SK-N-SH treated with all-trans-retinoic acid at 6 μM for 48 hours (cell line): Measurements from ENCODE around the gene CD320.

Experiments used
- ATAC-seq: fragments of 200-7000 bp; cut with Tn5 transposase; 3 replicates; pipeline ENCODE4 v1.9.1; 2020; ENCODE audit warnings: mild to moderate bottlenecking, moderate library complexity
- ARNTL ChIP-seq: fragments of 450-650 bp; formaldehyde crosslinking; IDR thresholded peaks from 2 replicates; pipeline ENCODE4 v1.5.0; 2020; ENCODE audit warnings: low read depth, mild to moderate bottlenecking, moderate library complexity, borderline replicate concordance
- BACH2 ChIP-seq: fragments of 250-450 bp; sonication (Bioruptor Pico); IDR thresholded peaks from 2 replicates; pipeline ENCODE4 v1.9.0; 2021; ENCODE audit warnings: mild to moderate bottlenecking, borderline replicate concordance
- CREB5 ChIP-seq: fragments of 250-450 bp; sonication (Bioruptor Pico); IDR thresholded peaks from 2 replicates; pipeline ENCODE4 v1.5.1; 2020; ENCODE audit warnings: low read depth, mild to moderate bottlenecking, moderate library complexity
- CSDC2 ChIP-seq: fragments of 250-450 bp; sonication (Bioruptor Pico); IDR thresholded peaks from 2 replicates; pipeline ENCODE4 v1.5.0; 2020; ENCODE audit warnings: mild to moderate bottlenecking, moderate library complexity
- CSRNP3 ChIP-seq: fragments of 250-450 bp; sonication (Bioruptor Pico); IDR thresholded peaks from 2 replicates; pipeline ENCODE4 v1.5.1; 2021; ENCODE audit warnings: mild to moderate bottlenecking, moderate library complexity
- ESRRG ChIP-seq: fragments of 250-450 bp; sonication (Bioruptor Pico); IDR thresholded peaks from 2 replicates; pipeline ENCODE4 v1.6.1; 2021; ENCODE audit warnings: mild to moderate bottlenecking
- GLIS3 ChIP-seq: fragments of 250-450 bp; sonication (Bioruptor Pico); IDR thresholded peaks from 2 replicates; pipeline ENCODE4 v1.5.0; 2020; ENCODE audit warnings: mild to moderate bottlenecking, moderate library complexity
- ISL1 ChIP-seq: fragments of 250-450 bp; sonication (Bioruptor Pico); IDR thresholded peaks from 2 replicates; pipeline ENCODE4 v2.1.2; 2022; ENCODE audit warnings: mild to moderate bottlenecking, moderate library complexity
- OSR1 ChIP-seq: fragments of 250-450 bp; sonication (Bioruptor Pico); IDR thresholded peaks from 2 replicates; pipeline ENCODE4 v1.8.0; 2022; ENCODE audit warnings: moderate library complexity, mild to moderate bottlenecking, inconsistent platforms
- PATZ1 ChIP-seq: fragments of 250-450 bp; sonication (Bioruptor Pico); IDR thresholded peaks from 2 replicates; pipeline ENCODE4 v1.8.0; 2020; ENCODE audit warnings: mild to moderate bottlenecking, moderate library complexity, borderline replicate concordance
- POU6F1 ChIP-seq: fragments of 250-450 bp; sonication (Bioruptor Pico); IDR thresholded peaks from 2 replicates; pipeline ENCODE4 v1.8.0; 2021; ENCODE audit warnings: low read depth, mild to moderate bottlenecking, moderate library complexity, borderline replicate concordance
- SNAI2 ChIP-seq: fragments of 250-450 bp; sonication (Bioruptor Pico); IDR thresholded peaks from 2 replicates; pipeline ENCODE4 v1.5.0; 2020; ENCODE audit warnings: mild to moderate bottlenecking, moderate library complexity
- TCF4 ChIP-seq: fragments of 250-450 bp; sonication (Bioruptor Pico); IDR thresholded peaks from 2 replicates; pipeline ENCODE4 v1.8.0; 2021; ENCODE audit warnings: mild to moderate bottlenecking, moderate library complexity, borderline replicate concordance
- TOX ChIP-seq: fragments of 250-450 bp; sonication (Bioruptor Pico); IDR thresholded peaks from 2 replicates; pipeline ENCODE4 v1.8.0; 2021; ENCODE audit warnings: mild to moderate bottlenecking, moderate library complexity, borderline replicate concordance
- TSHZ2 ChIP-seq: fragments of 250-450 bp; sonication (Bioruptor Pico); IDR thresholded peaks from 2 replicates; pipeline ENCODE4 v1.5.0; 2020; ENCODE audit warnings: mild to moderate bottlenecking, moderate library complexity
- ZC3H10 ChIP-seq: fragments of 250-450 bp; sonication (Bioruptor Pico); IDR thresholded peaks from 2 replicates; pipeline ENCODE4 v1.5.1; 2021; ENCODE audit warnings: mild to moderate bottlenecking, moderate library complexity
- ZFP3 ChIP-seq: fragments of 250-450 bp; sonication (Bioruptor Pico); IDR thresholded peaks from 2 replicates; pipeline ENCODE4 v1.5.0; 2020; ENCODE audit warnings: mild to moderate bottlenecking, moderate library complexity
- ZFP30 ChIP-seq: fragments of 450-650 bp; formaldehyde crosslinking; IDR thresholded peaks from 2 replicates; pipeline ENCODE4 v1.5.0; 2022; ENCODE audit warnings: mild to moderate bottlenecking, moderate library complexity
- ZNF565 ChIP-seq: fragments of 450-650 bp; formaldehyde crosslinking; conservative IDR thresholded peaks from 2 replicates; pipeline ENCODE4 v1.5.0; 2020; ENCODE audit warnings: low read depth, mild to moderate bottlenecking, moderate library complexity
- ZNF70 ChIP-seq: fragments of 450-650 bp; formaldehyde crosslinking; IDR thresholded peaks from 2 replicates; pipeline ENCODE4 v1.5.0; 2020; ENCODE audit warnings: mild to moderate bottlenecking, moderate library complexity
- ZNF8 ChIP-seq: fragments of 450-650 bp; formaldehyde crosslinking; IDR thresholded peaks from 2 replicates; pipeline ENCODE4 v1.5.0; 2020; ENCODE audit warnings: mild to moderate bottlenecking, moderate library complexity

The CD320 gene

GRCh38 chr19:8305798-8306197, 2.4 kb downstream of the CD320 start (continued):
- TF ChIP-seq CREB5 (CRISPR knock-in tag) (no peak), ESRRG (CRISPR knock-in tag) (no peak), ISL1 (CRISPR knock-in tag) (no peak), ZFP30 (no peak), ZFP3 (no peak)

- no peak for TF ChIP-seq PATZ1 (CRISPR knock-in tag)
- no peak for TF ChIP-seq SNAI2 (CRISPR knock-in tag)
- no peak for TF ChIP-seq BACH2 (CRISPR knock-in tag)
- TF ChIP-seq GLIS3 (CRISPR knock-in tag) = no peak
- TF ChIP-seq ZC3H10 (CRISPR knock-in tag) = no peak
- no peak for TF ChIP-seq ARNTL (CRISPR knock-in tag)
- TF ChIP-seq ISL1 (CRISPR knock-in tag) = no peak
- TF ChIP-seq TCF4 (CRISPR knock-in tag) = no peak
- no peak for TF ChIP-seq ZFP30
- no peak for TF ChIP-seq ZFP3
- TF ChIP-seq ZNF70 (CRISPR knock-in tag) = no peak
- TF ChIP-seq CREB5 (CRISPR knock-in tag) = no peak
- TF ChIP-seq ZNF8 (CRISPR knock-in tag) = no peak
- TF ChIP-seq OSR1 = no peak
- no peak for TF ChIP-seq CSDC2 (CRISPR knock-in tag)
- no peak for TF ChIP-seq ZNF565
- TF ChIP-seq TSHZ2 (CRISPR knock-in tag) = no peak
- TF ChIP-seq TOX (CRISPR knock-in tag) = no peak
- ATAC-seq = no peak
Observed at GRCh38 chr19:8304841-8305621, 3.1 kb downstream of the CD320 start.

GRCh38 chr19:8302734-8303133, 5.4 kb downstream of the CD320 start:
- ATAC-seq = no peak
- no peak for TF ChIP-seq TOX (CRISPR knock-in tag)
- no peak for TF ChIP-seq CREB5 (CRISPR knock-in tag)
- TF ChIP-seq ZNF565 = no peak
- no peak for TF ChIP-seq CSRNP3 (CRISPR knock-in tag)
- no peak for TF ChIP-seq POU6F1 (CRISPR knock-in tag)
- no peak for TF ChIP-seq ZNF8 (CRISPR knock-in tag)
- TF ChIP-seq PATZ1 (CRISPR knock-in tag) = no peak
- TF ChIP-seq SNAI2 (CRISPR knock-in tag) = no peak
- no peak for TF ChIP-seq ZNF70 (CRISPR knock-in tag)
- TF ChIP-seq BACH2 (CRISPR knock-in tag) = no peak
- no peak for TF ChIP-seq ARNTL (CRISPR knock-in tag)
